ENCODE measurements around the gene USH2A. TPM values are rescaled to one million over a fixed set of nuclear protein-coding genes. Genes with fewer than 3 reads are reported as not detected.

Gene USH2A
- polyA plus RNA-seq, 1 donor = 0.05 TPM

DNA sequence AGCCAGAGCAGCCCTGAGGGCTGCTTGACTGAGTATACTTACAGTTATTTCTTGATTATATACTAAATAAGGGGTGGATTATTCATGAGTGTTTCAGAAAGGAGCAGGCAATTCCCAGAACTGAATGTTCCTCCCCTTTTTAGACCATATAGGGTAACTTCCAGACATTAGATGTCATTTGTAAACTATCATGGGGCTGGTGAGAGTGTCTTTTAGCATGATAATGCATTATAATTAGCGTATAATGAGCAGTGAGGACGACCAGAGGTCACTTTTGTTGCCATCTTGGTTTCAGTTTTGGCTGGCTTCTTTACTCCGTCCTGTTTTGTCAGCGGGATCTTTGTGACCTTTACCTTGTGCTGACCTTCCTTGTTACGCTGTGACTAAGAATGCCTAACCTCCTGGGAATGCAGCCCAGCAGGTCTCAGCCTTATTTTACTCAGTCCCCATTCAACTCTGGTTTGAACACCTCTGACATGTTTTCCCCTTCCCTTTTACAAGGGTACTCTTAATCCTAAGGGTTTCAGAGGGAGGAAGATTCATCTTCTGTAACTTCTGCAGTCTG lies 840.0 kb downstream of the USH2A start:
- DNase-seq = no peak

DNA sequence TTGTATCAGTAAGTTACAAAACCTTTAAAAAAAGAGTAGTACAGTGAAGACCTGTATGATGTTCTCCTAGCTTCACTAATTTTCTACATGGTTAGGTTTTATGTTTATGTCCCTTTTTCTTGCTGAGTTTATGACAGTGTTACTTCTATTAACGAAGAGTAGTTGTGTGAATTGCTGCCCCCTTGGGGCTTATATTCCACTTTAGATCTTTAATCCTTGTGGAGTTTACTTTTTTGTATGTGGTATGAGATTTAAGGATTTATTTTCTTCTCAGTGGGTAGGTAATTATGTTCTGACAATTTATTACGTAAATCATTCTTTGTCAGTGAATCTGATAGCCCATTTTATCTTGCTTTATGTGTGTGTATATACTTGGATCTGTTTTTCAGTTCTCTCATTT lies 841.4 kb downstream of the USH2A start:
- DNase-seq = no peak
